ENCODE results near the gene DPYD.
"Not testable (repeated sequence)": the region's sequence is repeated elsewhere in the genome, so short reads cannot be mapped to it uniquely, and the experiment has no call there.

The DPYD gene

GRCh38 chr1:97258597-97258996, 662.2 kb downstream of the DPYD start:
- DNase-seq, result no peak

GRCh38 chr1:97254731-97255463, 665.9 kb downstream of the DPYD start:
- DNase-seq, result no peak

- DNase-seq, result no peak
These were observed 667.9 kb downstream of the DPYD start for GRCh38 chr1:97252925-97253324.

- DNase-seq, result no peak
These were observed 668.8 kb downstream of the DPYD start for GRCh38 chr1:97252076-97252475.

GRCh38 chr1:97247196-97247595, 673.6 kb downstream of the DPYD start:
- no peak for DNase-seq

- DNase-seq, result no peak
These were observed 675.2 kb downstream of the DPYD start for GRCh38 chr1:97245682-97246081.

- no peak for DNase-seq
These were observed 675.8 kb downstream of the DPYD start for GRCh38 chr1:97245026-97245425.

- no peak for DNase-seq
These were observed 676.8 kb downstream of the DPYD start for GRCh38 chr1:97243973-97244560.

- DNase-seq, result no peak
These were observed 682.0 kb downstream of the DPYD start for GRCh38 chr1:97238816-97239215.

GRCh38 chr1:97231354-97231753, 689.5 kb downstream of the DPYD start:
- DNase-seq, result not testable (repeated sequence)

- no peak for DNase-seq
These were observed 708.2 kb downstream of the DPYD start for GRCh38 chr1:97212671-97213070.

- DNase-seq, result no peak
These were observed 710.5 kb downstream of the DPYD start for GRCh38 chr1:97210307-97210706.

GRCh38 chr1:97209381-97209957, 711.4 kb downstream of the DPYD start:
- DNase-seq, result no peak

- no peak for DNase-seq
These were observed 713.0 kb downstream of the DPYD start for GRCh38 chr1:97207868-97208267.

GRCh38 chr1:97204468-97204867, 716.4 kb downstream of the DPYD start:
- no peak for DNase-seq

GRCh38 chr1:97202481-97203380, 718.1 kb downstream of the DPYD start:
- DNase-seq, result no peak

GRCh38 chr1:97201641-97202040, 719.2 kb downstream of the DPYD start:
- no peak for DNase-seq

- DNase-seq, result no peak
These were observed 720.2 kb downstream of the DPYD start for GRCh38 chr1:97200595-97200994.

- no peak for DNase-seq
These were observed 723.9 kb downstream of the DPYD start for GRCh38 chr1:97196825-97197516.

GRCh38 chr1:97192872-97193572, 727.8 kb downstream of the DPYD start:
- no peak for DNase-seq

GRCh38 chr1:97190326-97190725, 730.5 kb downstream of the DPYD start:
- no peak for DNase-seq

- no peak for DNase-seq
These were observed 734.5 kb downstream of the DPYD start for GRCh38 chr1:97186381-97186780.

All from NCI-H774 (cell line).